Breast epithelium (tissue), 3 donors: ENCODE data around the gene PAPOLB.
A peak's percentile ranks its signal among the peaks of the same experiment; 100 is the strongest.

ENCODE experiments used
- CTCF ChIP-seq, 3 donors: fragments of 450-650 bp; IDR thresholded peaks; one replicate each; pipeline ENCODE4 v1.5.1; 2016 to 2017; ENCODE audit warnings: antibody characterized with exemption in 3 of 3, mild to moderate bottlenecking in 3 of 3, moderate library complexity in 3 of 3
- POLR2AphosphoS5 ChIP-seq, 3 donors: sonication (generic); formaldehyde crosslinking; IDR thresholded peaks; one replicate each; pipeline ENCODE4 v1.6.1; 2017; ENCODE audit warnings: antibody characterized with exemption in 3 of 3

- no peak for TF ChIP-seq POLR2AphosphoS5 (IDR thresholded peaks at IDR 0.05)
- peak in 1 of 3 donors; percentile 22 for TF ChIP-seq CTCF (IDR thresholded peaks at IDR 0.05)
Observed at GRCh38 chr7:4849390-4849789, 12.4 kb downstream of the PAPOLB start.
